SK-N-SH treated with all-trans-retinoic acid at 6 μM for 48 hours (cell line): ENCODE results near the gene ZBTB16.

Experiments
- ARNTL ChIP-seq: fragments of 450-650 bp; formaldehyde crosslinking; IDR thresholded peaks from 2 replicates; pipeline ENCODE4 v1.5.0; 2020; ENCODE audit warnings: low read depth, mild to moderate bottlenecking, moderate library complexity, borderline replicate concordance
- BACH2 ChIP-seq: fragments of 250-450 bp; sonication (Bioruptor Pico); IDR thresholded peaks from 2 replicates; pipeline ENCODE4 v1.9.0; 2021; ENCODE audit warnings: mild to moderate bottlenecking, borderline replicate concordance
- CSRNP3 ChIP-seq: fragments of 250-450 bp; sonication (Bioruptor Pico); IDR thresholded peaks from 2 replicates; pipeline ENCODE4 v1.5.1; 2021; ENCODE audit warnings: mild to moderate bottlenecking, moderate library complexity
- ESRRG ChIP-seq: fragments of 250-450 bp; sonication (Bioruptor Pico); IDR thresholded peaks from 2 replicates; pipeline ENCODE4 v1.6.1; 2021; ENCODE audit warnings: mild to moderate bottlenecking
- PATZ1 ChIP-seq: fragments of 250-450 bp; sonication (Bioruptor Pico); IDR thresholded peaks from 2 replicates; pipeline ENCODE4 v1.8.0; 2020; ENCODE audit warnings: mild to moderate bottlenecking, moderate library complexity, borderline replicate concordance
- TOX ChIP-seq: fragments of 250-450 bp; sonication (Bioruptor Pico); IDR thresholded peaks from 2 replicates; pipeline ENCODE4 v1.8.0; 2021; ENCODE audit warnings: mild to moderate bottlenecking, moderate library complexity, borderline replicate concordance
- ZFP30 ChIP-seq: fragments of 450-650 bp; formaldehyde crosslinking; IDR thresholded peaks from 2 replicates; pipeline ENCODE4 v1.5.0; 2022; ENCODE audit warnings: mild to moderate bottlenecking, moderate library complexity

GRCh38 chr11:114088216-114088615, 28.7 kb downstream of the ZBTB16 start:
- TF ChIP-seq PATZ1 (no peak), ARNTL (CRISPR knock-in tag) (no peak), CSRNP3 (CRISPR knock-in tag) (no peak), ESRRG (CRISPR knock-in tag) (no peak), TOX (no peak), ZFP30 (no peak), BACH2 (CRISPR knock-in tag) (no peak)
